GM23338 (cell line): ENCODE results near the gene VEGFC.

Source experiments
- CREB1 ChIP-seq: fragments of 250-450 bp; sonication (Bioruptor Pico); IDR thresholded peaks from 2 replicates; pipeline ENCODE4 v1.5.0; 2020; ENCODE audit warnings: low read depth, mild to moderate bottlenecking, moderate library complexity
- CTCF ChIP-seq, 2 experiments: fragments of 200-600 bp in 1 of 2; sonication (generic) in 1 of 2; conservative IDR thresholded peaks; 2 replicates each; pipeline versions ENCODE4 v1.5.1 to v1.6.1; 2016 to 2017; ENCODE audit warnings: antibody characterized with exemption in 2 of 2, low read depth in 2 of 2, mild to moderate bottlenecking in 2 of 2, moderate library complexity in 1 of 2
- ETS1 ChIP-seq: IDR thresholded peaks from 2 replicates; pipeline ENCODE4 v1.6.1; 2016; ENCODE audit warnings: antibody characterized with exemption
- EZH2 ChIP-seq: fragments of 200-600 bp; sonication (generic); IDR thresholded peaks from one replicate; pipeline ENCODE4 v1.8.0; 2017; ENCODE audit warnings: antibody characterized with exemption, mild to moderate bottlenecking, low read depth; ENCODE audit not compliant: unreplicated experiment
- EZH2phosphoT487 ChIP-seq: fragments of 200-600 bp; sonication (generic); IDR thresholded peaks from one replicate; pipeline ENCODE4 v1.8.1; 2018; ENCODE audit warnings: antibody characterized with exemption; ENCODE audit not compliant: unreplicated experiment
- JUNB ChIP-seq: IDR thresholded peaks from one replicate; pipeline ENCODE4 v1.6.1; 2016; ENCODE audit warnings: antibody characterized with exemption; ENCODE audit not compliant: unreplicated experiment
- NANOG ChIP-seq: IDR thresholded peaks from 2 replicates; pipeline ENCODE4 v1.6.1; 2016; ENCODE audit warnings: antibody characterized with exemption, borderline replicate concordance
- POLR2AphosphoS5 ChIP-seq: IDR thresholded peaks from 2 replicates; pipeline ENCODE4 v1.6.1; 2016; ENCODE audit warnings: antibody characterized with exemption, low read depth
- REST ChIP-seq: IDR thresholded peaks from one replicate; pipeline ENCODE4 v1.6.1; 2018; ENCODE audit warnings: antibody characterized with exemption; ENCODE audit not compliant: unreplicated experiment
- STAT1 ChIP-seq: IDR thresholded peaks from one replicate; pipeline ENCODE4 v1.6.1; 2016; ENCODE audit warnings: antibody characterized with exemption; ENCODE audit not compliant: unreplicated experiment
- ZNF114 ChIP-seq: fragments of 250-450 bp; sonication (Bioruptor Pico); IDR thresholded peaks from 2 replicates; pipeline ENCODE4 v1.5.0; 2020; ENCODE audit warnings: mild to moderate bottlenecking, moderate library complexity

GRCh38 chr4:176654565-176655216 is 138.0 kb downstream of the VEGFC start:
- TF ChIP-seq CTCF (conservative IDR thresholded peaks at IDR 0.05; ENCODE audit: low read depth in 2 of 2) (no peak), EZH2phosphoT487 (no peak), EZH2 (no peak), REST (no peak), STAT1 (no peak), NANOG (no peak), ETS1 (no peak), POLR2AphosphoS5 (no peak), CREB1 (CRISPR knock-in tag) (no peak), JUNB (no peak), ZNF114 (CRISPR knock-in tag) (no peak)
